ENCODE data around the gene GTF2A2. TPM values are rescaled to one million over a fixed set of nuclear protein-coding genes. Genes with fewer than 3 reads are reported as not detected.

The GTF2A2 gene
- total RNA-seq, 1 experiment from 2014 or later, result 175 TPM

DNA sequence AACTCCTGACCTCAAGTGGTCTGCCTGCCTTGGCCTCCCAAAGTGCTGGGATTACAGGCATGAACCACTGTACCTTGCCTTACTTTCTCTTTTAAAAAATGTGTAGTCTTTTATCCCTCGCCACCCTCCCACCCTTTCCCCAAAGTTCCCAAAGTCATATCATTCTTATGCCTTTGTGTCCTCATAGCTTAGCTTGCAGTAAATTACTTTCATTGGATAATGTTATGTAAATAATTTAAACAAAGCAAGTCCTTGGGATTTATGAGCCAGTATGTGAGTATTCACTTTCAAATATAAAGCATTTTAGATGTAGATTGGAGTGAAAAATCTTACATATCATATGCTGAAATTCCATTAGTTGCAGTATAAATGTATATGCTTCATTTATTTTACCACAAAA is 11.0 kb downstream of the GTF2A2 start:
- intact Hi-C loops (cut with micrococcal nuclease), result no loop called here
- H3K9me3 ChIP-seq (ENCODE audit: control insufficient read depth in 1 of 2, insufficient read depth in 1 of 2, low read depth in 1 of 2, low read length in 2 of 2), result no peaks in the 10 kb centered on the region
- ATAC-seq (no peak), DNase-seq (ENCODE audit: low read depth, low spot score) (no peak)
- no peak for TF ChIP-seq POLR2A (IDR thresholded peaks at IDR 0.05; ENCODE audit: borderline replicate concordance, extremely low read depth, insufficient read depth, insufficient read length)
- TF ChIP-seq ELF1 (IDR thresholded peaks at IDR 0.05; ENCODE audit: borderline replicate concordance, low read depth), result no peak
- no peak for TF ChIP-seq RAD21 (IDR thresholded peaks at IDR 0.05; ENCODE audit: low read depth)
- TF ChIP-seq FOSL1 (IDR thresholded peaks at IDR 0.05; ENCODE audit: low read depth), result no peak
- TF ChIP-seq, protein P1, sequence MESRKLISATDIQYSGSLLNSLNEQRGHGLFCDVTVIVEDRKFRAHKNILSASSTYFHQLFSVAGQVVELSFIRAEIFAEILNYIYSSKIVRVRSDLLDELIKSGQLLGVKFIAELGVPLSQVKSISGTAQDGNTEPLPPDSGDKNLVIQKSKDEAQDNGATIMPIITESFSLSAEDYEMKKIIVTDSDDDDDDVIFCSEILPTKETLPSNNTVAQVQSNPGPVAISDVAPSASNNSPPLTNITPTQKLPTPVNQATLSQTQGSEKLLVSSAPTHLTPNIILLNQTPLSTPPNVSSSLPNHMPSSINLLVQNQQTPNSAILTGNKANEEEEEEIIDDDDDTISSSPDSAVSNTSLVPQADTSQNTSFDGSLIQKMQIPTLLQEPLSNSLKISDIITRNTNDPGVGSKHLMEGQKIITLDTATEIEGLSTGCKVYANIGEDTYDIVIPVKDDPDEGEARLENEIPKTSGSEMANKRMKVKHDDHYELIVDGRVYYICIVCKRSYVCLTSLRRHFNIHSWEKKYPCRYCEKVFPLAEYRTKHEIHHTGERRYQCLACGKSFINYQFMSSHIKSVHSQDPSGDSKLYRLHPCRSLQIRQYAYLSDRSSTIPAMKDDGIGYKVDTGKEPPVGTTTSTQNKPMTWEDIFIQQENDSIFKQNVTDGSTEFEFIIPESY (IDR thresholded peaks at IDR 0.05; ENCODE audit: extremely low read depth, insufficient replicate concordance, low read length), result no peak
- TF ChIP-seq, protein P2, sequence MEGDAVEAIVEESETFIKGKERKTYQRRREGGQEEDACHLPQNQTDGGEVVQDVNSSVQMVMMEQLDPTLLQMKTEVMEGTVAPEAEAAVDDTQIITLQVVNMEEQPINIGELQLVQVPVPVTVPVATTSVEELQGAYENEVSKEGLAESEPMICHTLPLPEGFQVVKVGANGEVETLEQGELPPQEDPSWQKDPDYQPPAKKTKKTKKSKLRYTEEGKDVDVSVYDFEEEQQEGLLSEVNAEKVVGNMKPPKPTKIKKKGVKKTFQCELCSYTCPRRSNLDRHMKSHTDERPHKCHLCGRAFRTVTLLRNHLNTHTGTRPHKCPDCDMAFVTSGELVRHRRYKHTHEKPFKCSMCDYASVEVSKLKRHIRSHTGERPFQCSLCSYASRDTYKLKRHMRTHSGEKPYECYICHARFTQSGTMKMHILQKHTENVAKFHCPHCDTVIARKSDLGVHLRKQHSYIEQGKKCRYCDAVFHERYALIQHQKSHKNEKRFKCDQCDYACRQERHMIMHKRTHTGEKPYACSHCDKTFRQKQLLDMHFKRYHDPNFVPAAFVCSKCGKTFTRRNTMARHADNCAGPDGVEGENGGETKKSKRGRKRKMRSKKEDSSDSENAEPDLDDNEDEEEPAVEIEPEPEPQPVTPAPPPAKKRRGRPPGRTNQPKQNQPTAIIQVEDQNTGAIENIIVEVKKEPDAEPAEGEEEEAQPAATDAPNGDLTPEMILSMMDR (IDR thresholded peaks at IDR 0.05 in 2 of 3, conservative IDR thresholded peaks at IDR 0.05 in 1 of 3; ENCODE audit: borderline replicate concordance in 1 of 3, insufficient read depth in 1 of 3, low read depth in 2 of 3, low read length in 2 of 3), result no peak
- no peak for TF ChIP-seq EGR1 (IDR thresholded peaks at IDR 0.05; ENCODE audit: low read depth)
- no peak for TF ChIP-seq POLR2AphosphoS5 (IDR thresholded peaks at IDR 0.05; ENCODE audit: low read depth, low read length)
- no peak for TF ChIP-seq ZNF274 (IDR thresholded peaks at IDR 0.05; ENCODE audit: low read depth, low read length)
- TF ChIP-seq, protein P3, sequence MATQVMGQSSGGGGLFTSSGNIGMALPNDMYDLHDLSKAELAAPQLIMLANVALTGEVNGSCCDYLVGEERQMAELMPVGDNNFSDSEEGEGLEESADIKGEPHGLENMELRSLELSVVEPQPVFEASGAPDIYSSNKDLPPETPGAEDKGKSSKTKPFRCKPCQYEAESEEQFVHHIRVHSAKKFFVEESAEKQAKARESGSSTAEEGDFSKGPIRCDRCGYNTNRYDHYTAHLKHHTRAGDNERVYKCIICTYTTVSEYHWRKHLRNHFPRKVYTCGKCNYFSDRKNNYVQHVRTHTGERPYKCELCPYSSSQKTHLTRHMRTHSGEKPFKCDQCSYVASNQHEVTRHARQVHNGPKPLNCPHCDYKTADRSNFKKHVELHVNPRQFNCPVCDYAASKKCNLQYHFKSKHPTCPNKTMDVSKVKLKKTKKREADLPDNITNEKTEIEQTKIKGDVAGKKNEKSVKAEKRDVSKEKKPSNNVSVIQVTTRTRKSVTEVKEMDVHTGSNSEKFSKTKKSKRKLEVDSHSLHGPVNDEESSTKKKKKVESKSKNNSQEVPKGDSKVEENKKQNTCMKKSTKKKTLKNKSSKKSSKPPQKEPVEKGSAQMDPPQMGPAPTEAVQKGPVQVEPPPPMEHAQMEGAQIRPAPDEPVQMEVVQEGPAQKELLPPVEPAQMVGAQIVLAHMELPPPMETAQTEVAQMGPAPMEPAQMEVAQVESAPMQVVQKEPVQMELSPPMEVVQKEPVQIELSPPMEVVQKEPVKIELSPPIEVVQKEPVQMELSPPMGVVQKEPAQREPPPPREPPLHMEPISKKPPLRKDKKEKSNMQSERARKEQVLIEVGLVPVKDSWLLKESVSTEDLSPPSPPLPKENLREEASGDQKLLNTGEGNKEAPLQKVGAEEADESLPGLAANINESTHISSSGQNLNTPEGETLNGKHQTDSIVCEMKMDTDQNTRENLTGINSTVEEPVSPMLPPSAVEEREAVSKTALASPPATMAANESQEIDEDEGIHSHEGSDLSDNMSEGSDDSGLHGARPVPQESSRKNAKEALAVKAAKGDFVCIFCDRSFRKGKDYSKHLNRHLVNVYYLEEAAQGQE (IDR thresholded peaks at IDR 0.05; ENCODE audit: low read depth), result no peak
- TF ChIP-seq, protein P4, sequence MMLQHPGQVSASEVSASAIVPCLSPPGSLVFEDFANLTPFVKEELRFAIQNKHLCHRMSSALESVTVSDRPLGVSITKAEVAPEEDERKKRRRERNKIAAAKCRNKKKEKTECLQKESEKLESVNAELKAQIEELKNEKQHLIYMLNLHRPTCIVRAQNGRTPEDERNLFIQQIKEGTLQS (IDR thresholded peaks at IDR 0.05), result no peak
- no peak for TF ChIP-seq SRF (IDR thresholded peaks at IDR 0.05; ENCODE audit: low read depth)
- TF ChIP-seq SIN3A (IDR thresholded peaks at IDR 0.05; ENCODE audit: low read depth), result no peak
- TF ChIP-seq ZFX (IDR thresholded peaks at IDR 0.05), result no peak
- TF ChIP-seq, protein P5, sequence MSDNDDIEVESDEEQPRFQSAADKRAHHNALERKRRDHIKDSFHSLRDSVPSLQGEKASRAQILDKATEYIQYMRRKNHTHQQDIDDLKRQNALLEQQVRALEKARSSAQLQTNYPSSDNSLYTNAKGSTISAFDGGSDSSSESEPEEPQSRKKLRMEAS (IDR thresholded peaks at IDR 0.05), result no peak
- ChIA-PET CTCF (interaction anchor here (1.7 kb wide), 1 partner anchor 114 kb away, joined by 5 read pairs; no protein-coding TSS in a partner anchor), RAD21 (ENCODE audit: low non-redundant PET in 1 of 2, low total read pairs in 2 of 2, uncharacterized antibody in 2 of 2, unreplicated experiment in 2 of 2) (no interaction called here), POLR2A (no interaction called here)
- no TSS peak for BruUV-seq (replicated peaks)
- no peaks in the 10 kb centered on the region for H4K20me1 ChIP-seq (ENCODE audit: insufficient read depth)
- no peaks in the 10 kb centered on the region for H3K9me2 ChIP-seq (ENCODE audit: insufficient read depth)
- no peaks in the 10 kb centered on the region for H3K4me1 ChIP-seq (ENCODE audit: control insufficient read depth in 1 of 2, insufficient read depth in 2 of 2, low read length in 2 of 2)
- no peaks in the 10 kb centered on the region for H3K27me3 ChIP-seq (ENCODE audit: insufficient read depth, low read length)
- H3K79me2 ChIP-seq (ENCODE audit: insufficient read depth, low read length), result peaks cover 55% of the 10 kb centered on the region
- H3K4me2 ChIP-seq (ENCODE audit: low read length), result no peak overlapping the region
- H3K9ac ChIP-seq (ENCODE audit: low read length), result no peak overlapping the region
- peaks cover 15 to 22% of the 10 kb centered on the region in 2 experiments for H3K36me3 ChIP-seq (ENCODE audit: control insufficient read depth in 1 of 2, insufficient read depth in 2 of 2, low read length in 2 of 2)
- no peak overlapping the region for H3K27ac ChIP-seq (ENCODE audit: low read depth, low read length)
- H3K4me3 ChIP-seq (replicated peaks in 1 of 2; ENCODE audit: low read depth in 1 of 2, low read length in 2 of 2), result no peak overlapping the region
- H2AFZ ChIP-seq (ENCODE audit: low read depth, low read length, poor library complexity, severe bottlenecking), result no peak overlapping the region
